Measurements from ENCODE around the gene WFDC2.
"Not testable (repeated sequence)": the region's sequence is repeated elsewhere in the genome, so short reads cannot be mapped to it uniquely, and the experiment has no call there.

WFDC2 gene

DNA sequence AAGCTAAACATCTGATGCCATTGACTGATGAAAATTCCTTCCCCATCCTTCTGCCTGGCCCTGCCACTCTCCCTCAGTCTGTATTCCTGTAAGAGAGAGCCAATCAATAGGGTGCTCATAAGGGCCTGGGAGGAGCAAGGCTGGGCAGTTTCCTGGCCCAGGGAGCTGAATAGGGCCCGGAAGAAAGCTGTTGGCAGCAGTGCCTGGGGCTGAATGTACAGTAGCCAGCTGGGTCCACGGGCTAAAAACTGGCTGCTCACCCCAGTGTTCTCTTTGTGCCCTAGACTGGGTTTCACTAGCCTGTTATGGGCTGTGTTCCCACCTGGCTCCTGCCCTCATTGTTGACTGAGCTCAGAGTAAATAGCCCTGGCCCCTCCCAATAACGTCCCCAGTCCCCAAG, 1.7 kb upstream of the WFDC2 start:
- Histone ChIP-seq H2BK15ac (ENCODE audit: low read length) (no peak overlapping the region), H3K4me2 (ENCODE audit: insufficient read depth, low read length, poor library complexity, severe bottlenecking) (no peak overlapping the region), H3K23ac (ENCODE audit: low read depth, low read length, poor library complexity) (no peak overlapping the region), H3K4ac (ENCODE audit: low read length) (no peak overlapping the region), H4K8ac (ENCODE audit: low read depth, low read length) (no peak overlapping the region), H3K9me3 (replicated peaks in 1 of 2; ENCODE audit: control insufficient read depth in 2 of 2, insufficient read depth in 1 of 2, low read depth in 1 of 2, low read length in 2 of 2) (no peaks in the 10 kb centered on the region), H3K27ac (replicated peaks; ENCODE audit: low read length) (no peak overlapping the region), H2AK5ac (ENCODE audit: low read depth, low read length) (no peak overlapping the region), H3K4me1 (ENCODE audit: control insufficient read depth in 2 of 2, insufficient read depth in 1 of 2, low read depth in 1 of 2, low read length in 2 of 2) (peaks cover 0 to 2% of the 10 kb centered on the region in 2 donors), H3K14ac (ENCODE audit: low read length) (no peak overlapping the region), H2BK120ac (ENCODE audit: low read depth, low read length) (no peak overlapping the region), H3K9ac (ENCODE audit: low read depth, low read length, poor library complexity) (no peak overlapping the region), H3K4me3 (ENCODE audit: low read length in 2 of 2) (no peak overlapping the region), H4K91ac (ENCODE audit: low read depth, low read length, poor library complexity) (no peak overlapping the region), H3K18ac (ENCODE audit: low read length) (no peak overlapping the region), H2BK12ac (ENCODE audit: low read length) (no peak overlapping the region), H3K27me3 (ENCODE audit: control insufficient read depth in 3 of 3, insufficient read depth in 3 of 3, low read depth in 1 of 3, low read length in 3 of 3) (peaks cover 0 to 31% (median 11%) of the 10 kb centered on the region in 3 experiments), H2BK5ac (ENCODE audit: low read length) (no peak overlapping the region), H3K79me1 (ENCODE audit: low read depth, low read length) (no peaks in the 10 kb centered on the region), H3K36me3 (replicated peaks in 1 of 2; ENCODE audit: control insufficient read depth in 2 of 2, insufficient read depth in 2 of 2, low read length in 2 of 2) (no peaks in the 10 kb centered on the region), H2AFZ (ENCODE audit: low read length) (peak overlapping the region; percentile 60)
- WGBS, 2 donors (ENCODE audit: extremely low coverage in 2 of 2, insufficient read length in 2 of 2, insufficient replicate concordance in 1 of 2), result no CpG with 5 or more reads among the region's 3 CpGs
- DNase-seq (ENCODE audit: low spot score), result no peak

DNA sequence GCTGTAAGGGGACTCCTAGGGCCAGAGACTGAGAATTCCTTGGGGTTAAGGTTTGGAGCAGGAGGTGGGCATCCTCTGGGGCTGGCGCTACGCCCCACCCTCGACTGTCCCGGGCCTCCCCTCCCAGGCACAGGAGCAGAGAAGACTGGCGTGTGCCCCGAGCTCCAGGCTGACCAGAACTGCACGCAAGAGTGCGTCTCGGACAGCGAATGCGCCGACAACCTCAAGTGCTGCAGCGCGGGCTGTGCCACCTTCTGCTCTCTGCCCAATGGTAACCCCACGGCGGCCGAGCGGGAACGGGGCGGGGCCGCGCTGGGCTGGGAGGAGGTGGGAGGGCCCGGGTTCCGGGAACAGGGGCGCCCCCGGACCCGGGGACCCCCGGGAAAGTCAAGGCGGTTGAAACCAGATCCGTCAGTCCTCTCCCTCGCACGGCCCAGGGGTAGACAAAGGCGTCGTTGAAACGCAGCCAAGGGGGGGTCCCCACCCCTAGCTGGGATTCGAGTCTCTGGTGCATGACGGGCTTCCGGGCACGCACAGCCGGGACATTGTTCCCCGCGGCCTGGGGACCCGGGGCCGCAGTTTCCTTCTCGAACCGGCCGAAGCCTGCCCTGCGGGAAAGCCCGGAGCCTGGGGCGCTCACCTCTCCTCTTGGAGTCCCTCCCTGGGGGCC, 844 bp downstream of the WFDC2 start:
- peak overlapping the region; percentile 92 for H3K14ac ChIP-seq (ENCODE audit: low read length)
- peak overlapping the region in 1 of 2 donors; percentile 80 for H3K4me3 ChIP-seq (ENCODE audit: low read length in 2 of 2)
- no peak overlapping the region for H2BK5ac ChIP-seq (ENCODE audit: low read length)
- peak overlapping the region; percentile 95 for H3K4me2 ChIP-seq (ENCODE audit: insufficient read depth, low read length, poor library complexity, severe bottlenecking)
- H2AK5ac ChIP-seq (ENCODE audit: low read depth, low read length), result peak overlapping the region; percentile 78
- DNase-seq (ENCODE audit: low spot score), result peak; percentile 42
- peak overlapping the region; percentile 83 for H2AFZ ChIP-seq (ENCODE audit: low read length)
- H3K9me3 ChIP-seq (replicated peaks in 1 of 2; ENCODE audit: control insufficient read depth in 2 of 2, insufficient read depth in 1 of 2, low read depth in 1 of 2, low read length in 2 of 2), result no peaks in the 10 kb centered on the region
- H4K8ac ChIP-seq (ENCODE audit: low read depth, low read length), result no peak overlapping the region
- H2BK15ac ChIP-seq (ENCODE audit: low read length), result peak overlapping the region; percentile 97
- H3K79me1 ChIP-seq (ENCODE audit: low read depth, low read length), result no peaks in the 10 kb centered on the region
- H2BK120ac ChIP-seq (ENCODE audit: low read depth, low read length), result peak overlapping the region; percentile 73
- peak overlapping the region; percentile 83 for H3K9ac ChIP-seq (ENCODE audit: low read depth, low read length, poor library complexity)
- no peak overlapping the region for H3K27ac ChIP-seq (replicated peaks; ENCODE audit: low read length)
- H3K18ac ChIP-seq (ENCODE audit: low read length), result peak overlapping the region; percentile 93
- peaks cover 0 to 15% (median 11%) of the 10 kb centered on the region in 3 experiments for H3K27me3 ChIP-seq (ENCODE audit: control insufficient read depth in 3 of 3, insufficient read depth in 3 of 3, low read depth in 1 of 3, low read length in 3 of 3)
- peak overlapping the region; percentile 71 for H3K23ac ChIP-seq (ENCODE audit: low read depth, low read length, poor library complexity)
- no peaks in the 10 kb centered on the region for H3K36me3 ChIP-seq (replicated peaks in 1 of 2; ENCODE audit: control insufficient read depth in 2 of 2, insufficient read depth in 2 of 2, low read length in 2 of 2)
- H3K4ac ChIP-seq (ENCODE audit: low read length), result peak overlapping the region; percentile 39
- H3K4me1 ChIP-seq (ENCODE audit: control insufficient read depth in 2 of 2, insufficient read depth in 1 of 2, low read depth in 1 of 2, low read length in 2 of 2), result peaks cover 0 to 2% of the 10 kb centered on the region in 2 donors
- H2BK12ac ChIP-seq (ENCODE audit: low read length), result no peak overlapping the region
- WGBS, 2 donors (ENCODE audit: extremely low coverage in 2 of 2, insufficient read length in 2 of 2, insufficient replicate concordance in 1 of 2), result no CpG with 5 or more reads among the region's 50 CpGs
- H4K91ac ChIP-seq (ENCODE audit: low read depth, low read length, poor library complexity), result peak overlapping the region; percentile 73

DNA sequence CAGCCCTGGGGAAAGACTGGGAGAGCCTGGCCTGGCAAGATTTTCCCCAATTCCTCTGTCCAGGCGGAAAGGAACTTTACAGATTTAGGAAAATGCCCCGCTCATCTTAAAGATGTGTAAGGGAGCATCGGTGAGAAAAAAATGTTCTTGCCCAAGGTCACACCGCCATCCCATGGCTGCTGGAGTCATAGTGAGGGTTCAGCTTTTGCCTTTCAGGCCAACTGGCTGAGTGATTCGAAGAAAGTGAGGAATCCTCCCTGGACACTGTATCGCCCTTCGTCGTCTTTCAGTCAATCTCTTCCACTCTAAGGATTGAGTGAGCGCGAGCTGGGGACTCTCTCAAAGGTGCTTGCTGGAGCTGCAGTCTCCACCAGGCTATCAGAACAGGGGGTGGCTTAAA, 1.4 kb downstream of the WFDC2 start:
- H2AK5ac ChIP-seq (ENCODE audit: low read depth, low read length), result no peak overlapping the region
- no peaks in the 10 kb centered on the region for H3K36me3 ChIP-seq (replicated peaks in 1 of 2; ENCODE audit: control insufficient read depth in 2 of 2, insufficient read depth in 2 of 2, low read length in 2 of 2)
- no peak for DNase-seq (ENCODE audit: low spot score)
- H3K9me3 ChIP-seq (replicated peaks in 1 of 2; ENCODE audit: control insufficient read depth in 2 of 2, insufficient read depth in 1 of 2, low read depth in 1 of 2, low read length in 2 of 2), result no peaks in the 10 kb centered on the region
- peak overlapping the region; percentile 97 for H2BK15ac ChIP-seq (ENCODE audit: low read length)
- peak overlapping the region; percentile 93 for H3K18ac ChIP-seq (ENCODE audit: low read length)
- WGBS, 2 donors (ENCODE audit: extremely low coverage in 2 of 2, insufficient read length in 2 of 2, insufficient replicate concordance in 1 of 2), result no CpG with 5 or more reads among the region's 10 CpGs
- H3K4me3 ChIP-seq (ENCODE audit: low read length in 2 of 2), result peak overlapping the region in 1 of 2 donors; percentile 80
- H3K79me1 ChIP-seq (ENCODE audit: low read depth, low read length), result no peaks in the 10 kb centered on the region
- no peak overlapping the region for H2BK120ac ChIP-seq (ENCODE audit: low read depth, low read length)
- H3K4me1 ChIP-seq (ENCODE audit: control insufficient read depth in 2 of 2, insufficient read depth in 1 of 2, low read depth in 1 of 2, low read length in 2 of 2), result peaks cover 0 to 2% of the 10 kb centered on the region in 2 donors
- peak overlapping the region; percentile 50 for H3K9ac ChIP-seq (ENCODE audit: low read depth, low read length, poor library complexity)
- H2AFZ ChIP-seq (ENCODE audit: low read length), result peak overlapping the region; percentile 83
- no peak overlapping the region for H3K27ac ChIP-seq (replicated peaks; ENCODE audit: low read length)
- H3K27me3 ChIP-seq (ENCODE audit: control insufficient read depth in 3 of 3, insufficient read depth in 3 of 3, low read depth in 1 of 3, low read length in 3 of 3), result peaks cover 0 to 13% (median 11%) of the 10 kb centered on the region in 3 experiments
- H4K91ac ChIP-seq (ENCODE audit: low read depth, low read length, poor library complexity), result no peak overlapping the region
- H3K4ac ChIP-seq (ENCODE audit: low read length), result no peak overlapping the region
- no peak overlapping the region for H2BK5ac ChIP-seq (ENCODE audit: low read length)
- peak overlapping the region; percentile 95 for H3K4me2 ChIP-seq (ENCODE audit: insufficient read depth, low read length, poor library complexity, severe bottlenecking)
- no peak overlapping the region for H3K14ac ChIP-seq (ENCODE audit: low read length)
- no peak overlapping the region for H3K23ac ChIP-seq (ENCODE audit: low read depth, low read length, poor library complexity)
- no peak overlapping the region for H4K8ac ChIP-seq (ENCODE audit: low read depth, low read length)
- no peak overlapping the region for H2BK12ac ChIP-seq (ENCODE audit: low read length)

DNA sequence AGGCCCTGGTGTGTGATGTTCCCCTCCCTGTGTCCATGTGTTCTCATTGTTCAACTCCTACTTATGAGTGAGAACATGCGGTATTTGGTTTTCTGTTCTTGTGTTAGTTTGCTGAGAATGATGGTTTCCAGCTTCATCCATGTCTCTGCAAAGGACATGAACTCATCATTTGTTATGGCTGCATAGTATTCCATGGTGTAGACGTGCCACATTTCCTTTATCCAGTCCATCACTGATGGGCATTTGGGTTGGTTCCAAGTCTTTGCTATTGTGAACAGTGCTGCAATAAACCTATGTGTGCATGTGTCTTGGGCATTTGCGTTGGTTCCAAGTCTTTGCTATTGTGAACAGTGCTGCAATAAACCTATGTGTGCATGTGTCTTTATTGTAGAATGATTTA, 2.7 kb downstream of the WFDC2 start:
- no CpG with 5 or more reads among the region's 3 CpGs for WGBS, 2 donors (ENCODE audit: extremely low coverage in 2 of 2, insufficient read length in 2 of 2, insufficient replicate concordance in 1 of 2)
- not testable (repeated sequence) for H3K27ac ChIP-seq (replicated peaks; ENCODE audit: low read length); H3K4me3 ChIP-seq (ENCODE audit: low read length in 2 of 2)

More for the DNA sequence above, 2.7 kb downstream of the WFDC2 start:
- not testable (repeated sequence) for DNase-seq (ENCODE audit: low spot score); H3K18ac ChIP-seq (ENCODE audit: low read length); H3K36me3 ChIP-seq (replicated peaks in 1 of 2; ENCODE audit: control insufficient read depth in 2 of 2, insufficient read depth in 2 of 2, low read length in 2 of 2); H3K9me3 ChIP-seq (replicated peaks in 1 of 2; ENCODE audit: control insufficient read depth in 2 of 2, insufficient read depth in 1 of 2, low read depth in 1 of 2, low read length in 2 of 2); H2BK12ac ChIP-seq (ENCODE audit: low read length); H4K8ac ChIP-seq (ENCODE audit: low read depth, low read length); H3K23ac ChIP-seq (ENCODE audit: low read depth, low read length, poor library complexity); H3K9ac ChIP-seq (ENCODE audit: low read depth, low read length, poor library complexity); H3K14ac ChIP-seq (ENCODE audit: low read length); H3K4ac ChIP-seq (ENCODE audit: low read length); H2AFZ ChIP-seq (ENCODE audit: low read length); H2AK5ac ChIP-seq (ENCODE audit: low read depth, low read length); H2BK15ac ChIP-seq (ENCODE audit: low read length); H4K91ac ChIP-seq (ENCODE audit: low read depth, low read length, poor library complexity); H3K4me1 ChIP-seq (ENCODE audit: control insufficient read depth in 2 of 2, insufficient read depth in 1 of 2, low read depth in 1 of 2, low read length in 2 of 2); H2BK5ac ChIP-seq (ENCODE audit: low read length); H2BK120ac ChIP-seq (ENCODE audit: low read depth, low read length); H3K79me1 ChIP-seq (ENCODE audit: low read depth, low read length); H3K4me2 ChIP-seq (ENCODE audit: insufficient read depth, low read length, poor library complexity, severe bottlenecking)
- H3K27me3 ChIP-seq (ENCODE audit: control insufficient read depth in 3 of 3, insufficient read depth in 3 of 3, low read depth in 1 of 3, low read length in 3 of 3), result peaks cover 0 to 11% (median 10%) of the 10 kb centered on the region in 3 experiments

All from neuronal stem cell (in vitro differentiated cells).